Adrenal gland (tissue), 12 donors: ENCODE measurements around the gene MTRF1L. TPM values are rescaled to one million over a fixed set of nuclear protein-coding genes. Genes with fewer than 3 reads are reported as not detected.

Experiments
- DNase-seq, 7 donors: peaks; one replicate each; pipeline ENCODE4 v3.0.0-alpha.2; 2019 to 2020
- H3K27ac ChIP-seq, 5 donors: fragments of 200-600 bp; sonication (generic) in 4 of 5; 1 replicate in 3 of 5; 2 replicates in 2 of 5; pipeline versions ENCODE4 v1.5.1 to v1.8.0; 2016 to 2020; ENCODE audit warnings: mild to moderate bottlenecking in 1 of 5
- H3K27me3 ChIP-seq: fragments of 200-600 bp; 2 replicates; pipeline ENCODE4 v1.8.0; 2021
- H3K36me3 ChIP-seq, 2 donors: fragments of 200-600 bp; replicated peaks in 1 of 2; 1 replicate in 1 of 2; 2 replicates in 1 of 2; pipeline versions ENCODE4 v1.5.1 to v1.8.0; 2018 to 2022
- H3K4me1 ChIP-seq, 2 donors: fragments of 200-600 bp; replicated peaks in 1 of 2; 1 replicate in 1 of 2; 2 replicates in 1 of 2; pipeline versions ENCODE4 v1.5.1 to v1.8.0; 2018 to 2021
- H3K4me3 ChIP-seq, 4 donors: fragments of 200-600 bp; sonication (generic) in 3 of 4; one replicate each; pipeline ENCODE4 v1.5.1; 2016 to 2018
- H3K9me3 ChIP-seq, 3 donors: fragments of 200-600 bp; sonication (generic) in 1 of 3; replicated peaks in 1 of 3; 1 replicate in 2 of 3; 2 replicates in 1 of 3; pipeline versions ENCODE4 v1.5.1 to v1.8.0; 2016 to 2021
- POLR2A ChIP-seq, 2 donors: fragments of 450-650 bp; IDR thresholded peaks; one replicate each; pipeline ENCODE4 v1.6.1; 2017; ENCODE audit warnings: antibody characterized with exemption in 2 of 2, mild to moderate bottlenecking in 2 of 2, moderate library complexity in 1 of 2
- WGBS, 4 donors: extraction: QIAGEN DNeasy Blood & Tissue Kit in 2 of 4; methylation state at CpG; one replicate each; pipeline versions ENCODE4 v1.1.5 to v1.1.7; 2013 to 2017; 5-methylcytosine and 5-hydroxymethylcytosine counted together
- intact Hi-C, 2 donors: fragments of 100-400 bp; cut with DNase I; formaldehyde crosslinking; loops; one replicate each; pipeline versions ENCODE4 v1.14.1 to v1.15.0; 2022 to 2023
- polyA plus RNA-seq, 3 donors: library from polyadenylated mRNA; stranded (reverse); fragments of 200-250 nt in 2 of 3; fragments of 350-450 nt in 1 of 3; fragmentation: Illumina TruSeq in 1 of 3; extraction: RNeasy Lipid Tissue Mini Kit (QIAGEN cat#74804) in 1 of 3; gene quantifications; one replicate each; pipeline ENCODE4 v1.2.3, GENCODE V29; 2013 to 2014
- total RNA-seq, 9 donors: library from RNA; depleted of rRNA in 4 of 9; stranded (reverse); fragments of >200 nt in 4 of 9; fragments of 120-200 nt in 1 of 9; fragmentation: NEBNext Ultra II Directional in 1 of 9; extraction: Animal tissue kit (Norgen Biotek cat#: 25700) in 1 of 9; gene quantifications; one replicate each; pipeline versions ENCODE4 v1.1.0 to v1.2.4, GENCODE V29; 2013 to 2023
- TF ChIP-seq, protein P1 (sequence below), 6 experiments: fragments of 450-650 bp in 4 of 6; fragments of 200-600 bp in 2 of 6; sonication (generic) in 1 of 6; IDR thresholded peaks; 1 replicate in 5 of 6; 2 replicates in 1 of 6; pipeline versions ENCODE4 v1.5.1 to v1.8.0; 2016 to 2021; ENCODE audit warnings: antibody characterized with exemption in 6 of 6, mild to moderate bottlenecking in 2 of 6, moderate library complexity in 1 of 6
- donor health status: healthy with polysubstance abuse.
- donor health status: Bipolar disorder and iron deficiency.
- donor health status: DM: yes; HTN: yes; CAD: no.
- donor health status: DM: no; HTN: no; CAD: no.
- donor health status: DM: no; HTN: no; CAD: no.
- donor health status: DM: yes; HTN: yes; CAD: no.

The MTRF1L gene
- total and polyA plus RNA-seq, 12 donors, result 9.0 to 33.7 (median 18.0) TPM

DNA sequence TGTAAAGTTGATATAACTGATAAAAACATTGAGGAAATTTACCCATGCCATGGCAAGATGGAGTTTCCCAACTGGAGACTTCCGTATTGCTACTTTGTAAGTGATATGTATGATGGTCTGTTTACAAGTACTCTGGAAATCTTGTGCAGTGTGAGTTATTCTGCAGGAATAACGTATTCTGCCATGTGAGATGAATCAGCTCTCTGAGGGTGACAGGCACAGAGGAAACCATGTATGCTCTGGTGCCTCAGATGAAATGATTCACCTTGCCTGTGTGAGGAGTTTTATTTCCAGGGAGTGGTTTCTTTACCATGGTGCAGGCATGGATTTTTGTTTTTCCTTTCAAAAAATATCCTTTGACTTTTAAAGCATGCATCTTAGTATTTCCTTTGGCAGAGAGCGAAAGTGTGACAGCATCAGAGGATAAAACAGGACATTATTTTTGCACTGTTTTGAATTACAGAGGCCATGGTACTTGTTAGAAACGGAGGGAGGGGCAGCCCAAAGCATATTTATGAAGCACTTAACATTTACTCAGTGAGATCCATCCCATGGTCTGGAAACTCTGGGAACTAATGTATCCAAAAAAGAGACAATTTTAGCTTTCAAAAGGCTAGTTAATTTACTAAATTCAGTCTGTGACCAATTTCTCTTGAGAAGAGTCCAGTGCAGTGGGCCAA is 36.0 kb upstream of the MTRF1L start:
- no peak for TF ChIP-seq POLR2A (IDR thresholded peaks at IDR 0.05)
- TF ChIP-seq, protein P1, sequence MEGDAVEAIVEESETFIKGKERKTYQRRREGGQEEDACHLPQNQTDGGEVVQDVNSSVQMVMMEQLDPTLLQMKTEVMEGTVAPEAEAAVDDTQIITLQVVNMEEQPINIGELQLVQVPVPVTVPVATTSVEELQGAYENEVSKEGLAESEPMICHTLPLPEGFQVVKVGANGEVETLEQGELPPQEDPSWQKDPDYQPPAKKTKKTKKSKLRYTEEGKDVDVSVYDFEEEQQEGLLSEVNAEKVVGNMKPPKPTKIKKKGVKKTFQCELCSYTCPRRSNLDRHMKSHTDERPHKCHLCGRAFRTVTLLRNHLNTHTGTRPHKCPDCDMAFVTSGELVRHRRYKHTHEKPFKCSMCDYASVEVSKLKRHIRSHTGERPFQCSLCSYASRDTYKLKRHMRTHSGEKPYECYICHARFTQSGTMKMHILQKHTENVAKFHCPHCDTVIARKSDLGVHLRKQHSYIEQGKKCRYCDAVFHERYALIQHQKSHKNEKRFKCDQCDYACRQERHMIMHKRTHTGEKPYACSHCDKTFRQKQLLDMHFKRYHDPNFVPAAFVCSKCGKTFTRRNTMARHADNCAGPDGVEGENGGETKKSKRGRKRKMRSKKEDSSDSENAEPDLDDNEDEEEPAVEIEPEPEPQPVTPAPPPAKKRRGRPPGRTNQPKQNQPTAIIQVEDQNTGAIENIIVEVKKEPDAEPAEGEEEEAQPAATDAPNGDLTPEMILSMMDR (IDR thresholded peaks at IDR 0.05), result no peak
- intact Hi-C loops, result loop anchor here in 1 of 2 donors (10.0 kb wide), 1 partner anchor 476 kb away; no protein-coding TSS in a partner anchor
- WGBS, 4 donors, result 61 to 72% (median 67%) methylated on average over 4 of the region's 4 CpGs
- Histone ChIP-seq H3K9me3 (no peaks in the 10 kb centered on the region), H3K27ac (no peak overlapping the region), H3K27me3 (no peaks in the 10 kb centered on the region), H3K4me3 (no peak overlapping the region), H3K36me3 (no peaks in the 10 kb centered on the region), H3K4me1 (no peaks in the 10 kb centered on the region)
- no peak for DNase-seq

DNA sequence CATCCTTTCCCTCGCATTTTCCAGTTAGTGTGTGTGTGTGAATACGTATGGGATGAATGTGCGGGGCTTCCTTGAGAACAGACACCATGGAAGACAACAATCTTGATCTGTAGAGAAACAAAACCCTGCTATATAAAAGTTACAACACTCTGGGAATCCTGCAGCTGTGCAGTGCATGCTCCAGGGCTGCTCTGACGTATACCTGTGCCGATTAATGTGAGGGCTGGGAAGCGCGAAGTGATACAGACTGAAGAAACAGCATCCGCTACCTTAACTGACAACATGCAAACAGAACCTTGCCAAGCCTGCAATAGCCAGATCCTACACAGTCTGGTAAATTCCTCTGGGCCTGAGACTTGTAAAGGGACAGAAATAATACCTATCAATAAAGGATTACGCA is 31.6 kb upstream of the MTRF1L start:
- Histone ChIP-seq H3K4me1 (no peaks in the 10 kb centered on the region), H3K27ac (no peak overlapping the region), H3K27me3 (no peaks in the 10 kb centered on the region), H3K9me3 (no peaks in the 10 kb centered on the region), H3K36me3 (no peaks in the 10 kb centered on the region), H3K4me3 (no peak overlapping the region)
- DNase-seq, result no peak
- intact Hi-C loops, result loop anchor here in 1 of 2 donors (10.0 kb wide), 1 partner anchor 481 kb away; no protein-coding TSS in a partner anchor
- TF ChIP-seq POLR2A (IDR thresholded peaks at IDR 0.05), result no peak
- TF ChIP-seq, protein P1 (IDR thresholded peaks at IDR 0.05), result no peak
- WGBS, 4 donors, result 92 to 95% (median 93%) methylated on average over 9 of the region's 9 CpGs

- intact Hi-C loops, result loop anchor here in 1 of 2 donors (10.0 kb wide), 1 partner anchor 482 kb away; no protein-coding TSS in a partner anchor
- no peak overlapping the region for H3K27ac ChIP-seq
- 63 to 68% (median 66%) methylated on average over 9 of the region's 9 CpGs for WGBS, 4 donors
Observed at GRCh38 chr6:153032255-153032882, 29.9 kb upstream of the MTRF1L start.

More at GRCh38 chr6:153032255-153032882, 29.9 kb upstream of the MTRF1L start:
- Histone ChIP-seq H3K9me3 (no peaks in the 10 kb centered on the region), H3K4me3 (no peak overlapping the region), H3K27me3 (no peaks in the 10 kb centered on the region), H3K4me1 (no peaks in the 10 kb centered on the region), H3K36me3 (no peaks in the 10 kb centered on the region)
- no peak for DNase-seq
- no peak for TF ChIP-seq POLR2A (IDR thresholded peaks at IDR 0.05)
- TF ChIP-seq, protein P1 (IDR thresholded peaks at IDR 0.05), result peak in 5 of 6 experiments; percentile 17 to 54 (median 36)
